HepG2 (cell line): ENCODE measurements around the gene CAMSAP1. TPM values are rescaled to one million over a fixed set of nuclear protein-coding genes. Genes with fewer than 3 reads are reported as not detected.

Experiments
- ATAC-seq: fragments of 200-7000 bp; cut with Tn5 transposase; 3 replicates; pipeline ENCODE4 v1.9.1; 2020; ENCODE audit warnings: mild to moderate bottlenecking, moderate library complexity
- BruUV-seq: library from RNA; stranded (reverse); fragments of 400-500 nt; replicated peaks from 2 replicates; lab custom pipeline; 2021; lab: Mats Ljungman, UMichigan
- CTCF ChIA-PET: fragments of 300-600 bp; formaldehyde crosslinking; extraction: SDS; loops from one replicate; lab custom pipeline; 2021; ENCODE audit warnings: low total read pairs, inconsistent platforms, low intra/inter-chr PET ratio; lab: Yijun Ruan, JAX
- POLR2A ChIA-PET: fragments of 350-600 bp; sonication (Branson Sonifier 250); formaldehyde crosslinking; loops from one replicate; lab custom pipeline; 2020; ENCODE audit warnings: antibody characterized with exemption, inconsistent platforms; lab: Yijun Ruan, JAX
- DNase-seq: peaks from one replicate; pipeline ENCODE4 v3.0.0-alpha.2; 2015; ENCODE audit warnings: low spot score
- FAIRE-seq: peaks from 3 replicates; lab custom pipeline; 2011; peaks lifted over from hg19 to GRCh38; lab: Jason Lieb, UNC
- H2AFZ ChIP-seq: one replicate; pipeline ENCODE4 v1.6.1; 2011; ENCODE audit warnings: low read length, inconsistent platforms
- H3K27ac ChIP-seq: fragments of 300-600 bp; 3 replicates; pipeline ENCODE4 v1.8.0; 2011; ENCODE audit warnings: mixed run types, mild to moderate bottlenecking, mixed read lengths, low read length, inconsistent platforms; ENCODE audit not compliant: insufficient read depth; ENCODE audit errors: extremely low read length
- H3K27me3 ChIP-seq, 2 experiments: fragments of 200-600 bp in 1 of 2; 2 replicates in 1 of 2; 3 replicates in 1 of 2; pipeline versions ENCODE4 v1.6.0 to v1.8.0; 2011; ENCODE audit warnings: low read length in 2 of 2, mild to moderate bottlenecking in 2 of 2, moderate library complexity in 2 of 2, inconsistent platforms in 1 of 2; ENCODE audit not compliant: insufficient read depth in 2 of 2, control insufficient read depth in 1 of 2
- H3K36me3 ChIP-seq, 2 experiments: fragments of 200-600 bp in 1 of 2; replicated peaks in 1 of 2; 2 replicates in 1 of 2; 3 replicates in 1 of 2; pipeline versions ENCODE4 v1.5.1 to v1.8.0; 2011; ENCODE audit warnings: low read length in 2 of 2, inconsistent platforms in 1 of 2; ENCODE audit not compliant: insufficient read depth in 2 of 2, control insufficient read depth in 1 of 2
- H3K4me1 ChIP-seq: 2 replicates; pipeline ENCODE4 v1.5.1; 2012; ENCODE audit warnings: low read length, inconsistent platforms; ENCODE audit not compliant: insufficient read depth
- H3K4me2 ChIP-seq: 2 replicates; pipeline ENCODE4 v1.6.0; 2011; ENCODE audit warnings: low read depth, low read length, inconsistent platforms
- H3K4me3 ChIP-seq, 3 experiments: fragments of 200-600 bp in 1 of 3; sonication (generic), shearing (Covaris generic) in 1 of 3; replicated peaks in 1 of 3; 2 replicates each; pipeline ENCODE4 v1.5.1; 2011 to 2016; ENCODE audit warnings: low read length in 3 of 3, inconsistent platforms in 2 of 3, low read depth in 2 of 3, mild to moderate bottlenecking in 2 of 3, control low read depth in 1 of 3, mixed read lengths in 1 of 3; ENCODE audit not compliant: insufficient read depth in 1 of 3
- H3K79me2 ChIP-seq: one replicate; pipeline ENCODE4 v1.6.1; 2011; ENCODE audit warnings: low read length, inconsistent platforms; ENCODE audit not compliant: insufficient read depth
- H3K9ac ChIP-seq: 2 replicates; pipeline ENCODE4 v1.6.0; 2011; ENCODE audit warnings: mild to moderate bottlenecking, low read depth, low read length, inconsistent platforms; ENCODE audit not compliant: insufficient read depth
- H3K9me3 ChIP-seq: 2 replicates; pipeline ENCODE4 v1.5.1; 2012; ENCODE audit warnings: mild to moderate bottlenecking, low read length
- H4K20me1 ChIP-seq: 2 replicates; pipeline ENCODE4 v1.6.0; 2011; ENCODE audit warnings: inconsistent platforms, mild to moderate bottlenecking, low read length, moderate library complexity; ENCODE audit not compliant: insufficient read depth
- GABPB1 ChIP-seq: IDR thresholded peaks from 2 replicates; pipeline ENCODE4 v1.6.1; 2016; ENCODE audit warnings: mild to moderate bottlenecking, missing genetic modification reagents, moderate library complexity, missing compliant biosample characterization
- HNRNPLL ChIP-seq: fragments of 200-400 bp; formaldehyde crosslinking; IDR thresholded peaks from 2 replicates; pipeline ENCODE4 v1.6.1; 2017; ENCODE audit warnings: mild to moderate bottlenecking, low read depth, low read length; ENCODE audit not compliant: poor library complexity, severe bottlenecking
- MXD3 ChIP-seq: IDR thresholded peaks from 2 replicates; pipeline ENCODE4 v1.6.1; 2016; ENCODE audit warnings: mild to moderate bottlenecking, missing biosample characterization, missing genetic modification reagents
- MYC ChIP-seq: sonication (generic); formaldehyde crosslinking; IDR thresholded peaks from 2 replicates; pipeline ENCODE4 v1.9.0; 2021; ENCODE audit warnings: missing genetic modification reagents, borderline replicate concordance
- TBX3 ChIP-seq: fragments of 450-650 bp; IDR thresholded peaks from 2 replicates; pipeline ENCODE4 v1.6.1; 2017; ENCODE audit warnings: antibody characterized with exemption, mild to moderate bottlenecking, inconsistent platforms, borderline replicate concordance
- ZNF12 ChIP-seq: sonication (generic); formaldehyde crosslinking; IDR thresholded peaks from 2 replicates; pipeline ENCODE4 v1.5.0; 2020; ENCODE audit warnings: missing genetic modification reagents
- ZNF687 ChIP-seq: sonication (generic); formaldehyde crosslinking; IDR thresholded peaks from 2 replicates; pipeline ENCODE4 v1.5.1; 2020; ENCODE audit warnings: mild to moderate bottlenecking, missing genetic modification reagents, moderate library complexity
- ZNF800 ChIP-seq: sonication (generic); formaldehyde crosslinking; IDR thresholded peaks from 2 replicates; pipeline ENCODE4 v1.4.0; 2020; ENCODE audit warnings: missing genetic modification reagents
- ZNF883 ChIP-seq: sonication (generic); formaldehyde crosslinking; IDR thresholded peaks from 2 replicates; pipeline ENCODE4 v1.5.1; 2020; ENCODE audit warnings: mild to moderate bottlenecking, missing genetic modification reagents; ENCODE audit errors: not compliant biosample characterization
- WGBS: methylation state at CpG from one replicate; pipeline ENCODE4 v1.1.6; 2017; ENCODE audit warnings: low lambda C conversion rate; 5-methylcytosine and 5-hydroxymethylcytosine counted together
- in situ Hi-C: cut with HindIII; loops from 2 replicates; pipeline ENCODE4 v1.10.0; 2017; ENCODE audit warnings: low pct_unique_long_range_greater_than_20kb; ENCODE audit not compliant: extremely low pct_ligation_motif_present
- intact Hi-C: fragments of 100-400 bp; cut with micrococcal nuclease; formaldehyde crosslinking; loops from one replicate; pipeline ENCODE4 v1.10.0; 2022; ENCODE audit not compliant: unreplicated experiment
- polyA plus RNA-seq, 8 experiments: library from polyadenylated mRNA; depleted of rRNA in 3 of 8; stranded (reverse) in 7 of 8; unstranded in 1 of 8; fragments of >200 nt; fragmentation: Illumina TruSeq in 4 of 8; extraction: Trizol in 4 of 8; gene quantifications; 2 replicates each; pipeline versions ENCODE4 v1.2.1 to v1.2.3, GENCODE V29; 2011 to 2016; ENCODE audit warnings: low read depth in 4 of 8, missing spikeins in 1 of 8, mixed read lengths in 1 of 8; ENCODE audit not compliant: insufficient read depth in 1 of 8
- total RNA-seq, 5 experiments: library from RNA; depleted of rRNA; stranded (reverse); fragments of >200 nt; fragmentation: Illumina TruSeq; extraction: Trizol; gene quantifications; 2 replicates each; pipeline ENCODE4 v1.2.3, GENCODE V29; 2016; ENCODE audit warnings: low read depth in 1 of 5
- TF ChIP-seq, protein P1 (sequence below): sonication (generic); formaldehyde crosslinking; IDR thresholded peaks from 2 replicates; pipeline ENCODE4 v1.5.1; 2020; ENCODE audit warnings: mild to moderate bottlenecking, missing genetic modification reagents, moderate library complexity

The CAMSAP1 gene
- total and polyA plus RNA-seq, 2 of the 13 experiments (the other 11 are each of a cell fraction or from before 2014, with no cell fraction given) = 3.8 to 12.4 TPM

DNA sequence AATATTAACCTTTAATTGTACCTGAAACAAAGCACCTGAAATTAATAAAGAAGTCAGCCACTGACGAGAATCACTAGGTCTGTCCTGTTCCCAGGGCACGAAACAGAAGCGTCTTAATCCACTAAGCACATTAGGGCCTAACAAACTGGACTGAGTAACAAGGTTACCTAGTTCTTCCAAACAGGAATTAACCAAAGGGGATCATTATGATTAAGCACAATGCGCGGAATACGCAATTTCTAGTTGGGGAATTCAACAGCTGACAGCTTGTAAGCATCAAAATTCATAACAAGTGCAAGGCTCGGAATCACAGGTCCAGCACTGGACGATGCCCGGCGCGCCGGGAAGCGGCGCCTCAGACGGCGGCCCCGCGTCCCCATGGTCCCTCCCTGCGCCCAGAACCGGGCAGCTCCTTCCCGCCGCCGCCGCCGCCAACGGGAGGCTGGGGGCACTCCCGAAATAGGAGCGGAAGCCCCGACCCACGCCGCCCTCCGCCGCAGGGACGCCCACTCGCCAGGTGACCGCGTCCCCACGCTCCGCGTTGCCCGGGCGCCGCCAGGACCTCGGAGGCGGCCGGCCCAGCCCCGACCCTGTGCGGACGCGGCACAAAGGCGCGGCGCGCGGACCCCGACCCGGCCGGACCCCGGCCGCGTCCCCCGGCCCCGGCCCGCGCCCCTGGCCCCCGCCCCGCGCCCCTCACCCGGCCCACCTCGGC, 898 bp downstream of the CAMSAP1 start:
- FAIRE-seq (no peak), DNase-seq (no peak), ATAC-seq (peak; percentile 28; the same call in 2 of the 3 replicates)
- no TSS peak for BruUV-seq
- Histone ChIP-seq H2AFZ (no peak overlapping the region), H4K20me1 (peaks cover 27% of the 10 kb centered on the region), H3K27me3 (no peaks in the 10 kb centered on the region), H3K9ac (peak overlapping the region; percentile 68), H3K36me3 (peaks cover 2 to 16% of the 10 kb centered on the region in 2 experiments; a peak in 4 of 5 replicates), H3K27ac (peak overlapping the region; percentile 32), H3K79me2 (peaks cover 68% of the 10 kb centered on the region), H3K4me3 (peak overlapping the region; percentile 69 to 80 (median 75)), H3K9me3 (no peaks in the 10 kb centered on the region), H3K4me2 (peak overlapping the region; percentile 86), H3K4me1 (peaks cover 69% of the 10 kb centered on the region)
- ChIA-PET POLR2A (interaction anchor here (1.1 kb wide), 1 partner anchor 213 kb away, joined by 5 read pairs; no protein-coding TSS in a partner anchor), CTCF (no interaction called here)
- WGBS = 0% methylated on average over 9 of the region's 70 CpGs
- intact Hi-C loops (loop anchor here (2.0 kb wide), 1 partner anchor 42 kb away; no protein-coding TSS in a partner anchor), in situ Hi-C loops (no loop called here)
- TF ChIP-seq MYC (CRISPR knock-in tag) (0 out of 2 replicates have a peak, but pooled peaks have one; percentile 6), TBX3 (no peak), ZNF12 (CRISPR knock-in tag) (no peak), GABPB1 (CRISPR knock-in tag) (peak; percentile 24; the same call in 1 of the 2 replicates), ZNF687 (CRISPR knock-in tag) (peak; percentile 47), MXD3 (CRISPR knock-in tag) (peak; percentile 51; the same call in 1 of the 2 replicates), ZNF800 (CRISPR knock-in tag) (peak; percentile 53), ZNF883 (CRISPR knock-in tag) (no peak), HNRNPLL (peak; percentile 90)
- TF ChIP-seq, protein P1, sequence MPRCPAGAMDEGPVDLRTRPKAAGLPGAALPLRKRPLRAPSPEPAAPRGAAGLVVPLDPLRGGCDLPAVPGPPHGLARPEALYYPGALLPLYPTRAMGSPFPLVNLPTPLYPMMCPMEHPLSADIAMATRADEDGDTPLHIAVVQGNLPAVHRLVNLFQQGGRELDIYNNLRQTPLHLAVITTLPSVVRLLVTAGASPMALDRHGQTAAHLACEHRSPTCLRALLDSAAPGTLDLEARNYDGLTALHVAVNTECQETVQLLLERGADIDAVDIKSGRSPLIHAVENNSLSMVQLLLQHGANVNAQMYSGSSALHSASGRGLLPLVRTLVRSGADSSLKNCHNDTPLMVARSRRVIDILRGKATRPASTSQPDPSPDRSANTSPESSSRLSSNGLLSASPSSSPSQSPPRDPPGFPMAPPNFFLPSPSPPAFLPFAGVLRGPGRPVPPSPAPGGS (CRISPR knock-in tag) = 0 out of 2 replicates have a peak, but pooled peaks have one; percentile 28
